ENCODE measurements around the gene APLP1. TPM values are rescaled to one million over a fixed set of nuclear protein-coding genes. Genes with fewer than 3 reads are reported as not detected.
"Not testable (repeated sequence)": the region's sequence is repeated elsewhere in the genome, so short reads cannot be mapped to it uniquely, and the experiment has no call there.

APLP1 gene
- total RNA-seq, 1 donor from 2014 or later = 25.7 TPM

- intact Hi-C loops (cut with micrococcal nuclease) = no loop called here
- ATAC-seq (no peak), DNase-seq (no peak)
Measured at GRCh38 chr19:35874392-35874930, 6.1 kb downstream of the APLP1 start.

DNA sequence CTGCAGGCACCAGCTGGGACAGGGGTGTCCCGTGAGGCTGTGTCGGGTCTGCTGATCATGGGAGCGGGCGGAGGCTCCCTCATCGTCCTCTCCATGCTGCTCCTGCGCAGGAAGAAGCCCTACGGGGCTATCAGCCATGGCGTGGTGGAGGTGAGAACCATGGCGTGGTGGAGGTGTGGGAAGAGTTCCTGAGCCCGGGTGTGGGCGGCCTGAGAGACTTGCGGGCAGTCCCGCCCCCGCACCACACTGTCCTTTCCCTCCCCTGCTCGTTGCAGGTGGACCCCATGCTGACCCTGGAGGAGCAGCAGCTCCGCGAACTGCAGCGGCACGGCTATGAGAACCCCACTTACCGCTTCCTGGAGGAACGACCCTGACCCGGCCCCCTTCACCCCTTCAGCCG is 10.7 kb downstream of the APLP1 start:
- intact Hi-C loops (cut with micrococcal nuclease) = no loop called here
- DNase-seq (no peak), ATAC-seq (no peak)

- peak; percentile 98 for ATAC-seq
- intact Hi-C loops (cut with micrococcal nuclease) = no loop called here
- DNase-seq = peak; percentile 96
Measured at GRCh38 chr19:35879770-35880317, 11.5 kb downstream of the APLP1 start.

GRCh38 chr19:35882114-35882832 is 13.9 kb downstream of the APLP1 start:
- DNase-seq = no peak
- peak; percentile 34 for ATAC-seq
- intact Hi-C loops (cut with micrococcal nuclease) = no loop called here

DNA sequence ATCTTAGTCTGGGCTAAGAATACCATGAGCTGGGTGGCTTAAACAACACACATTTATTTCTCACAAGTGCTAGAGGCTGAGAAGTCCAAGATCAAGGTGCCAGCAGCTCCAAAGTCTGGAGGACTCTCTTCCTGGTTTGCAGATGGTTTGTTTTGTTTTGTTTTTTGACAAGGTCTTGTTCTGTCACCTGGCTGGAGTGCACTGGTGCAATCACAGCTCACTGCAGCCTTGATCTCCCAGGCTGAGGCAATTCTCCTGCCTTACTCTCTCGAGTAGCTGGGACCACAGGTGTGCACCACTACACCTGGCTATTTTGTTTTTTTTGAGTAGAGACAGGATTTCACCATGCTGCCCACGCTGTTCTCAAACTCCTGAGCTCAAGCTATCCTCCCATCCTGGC is 15.5 kb downstream of the APLP1 start:
- intact Hi-C loops (cut with micrococcal nuclease) = no loop called here
- no peak for ATAC-seq

GRCh38 chr19:35885225-35885738 is 16.9 kb downstream of the APLP1 start:
- no peak for ATAC-seq
- intact Hi-C loops (cut with micrococcal nuclease) = no loop called here
- DNase-seq = no peak

More for the DNA sequence above, 15.5 kb downstream of the APLP1 start:
- DNase-seq = no peak

- ATAC-seq (no peak), DNase-seq (no peak)
- intact Hi-C loops (cut with micrococcal nuclease) = no loop called here
Measured at GRCh38 chr19:35885904-35886303, 17.5 kb downstream of the APLP1 start.

DNA sequence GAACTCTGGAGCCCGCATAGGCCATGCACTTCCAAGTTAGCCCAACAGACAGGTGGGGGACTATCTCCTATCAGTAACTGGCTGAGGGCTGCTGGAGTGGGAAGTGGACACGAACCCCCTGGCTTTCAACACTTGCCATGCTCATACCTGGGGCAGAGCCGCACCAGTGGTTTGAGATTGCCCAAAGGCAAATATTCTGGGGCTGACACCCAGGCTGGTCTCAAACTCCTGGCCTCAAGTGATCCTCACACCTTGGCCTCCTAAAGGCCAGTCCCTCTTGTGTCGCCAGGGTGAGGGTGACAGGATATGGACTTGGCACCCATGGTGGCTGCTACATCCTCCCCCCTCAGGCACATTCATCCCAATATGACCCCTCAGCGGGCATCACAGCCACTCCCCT is 18.8 kb downstream of the APLP1 start:
- no peak for ATAC-seq
- intact Hi-C loops (cut with micrococcal nuclease) = no loop called here
- no peak for DNase-seq

- ATAC-seq = no peak
- DNase-seq = no peak
- intact Hi-C loops (cut with micrococcal nuclease) = no loop called here
Measured at GRCh38 chr19:35888398-35888797, 20.0 kb downstream of the APLP1 start.

DNA sequence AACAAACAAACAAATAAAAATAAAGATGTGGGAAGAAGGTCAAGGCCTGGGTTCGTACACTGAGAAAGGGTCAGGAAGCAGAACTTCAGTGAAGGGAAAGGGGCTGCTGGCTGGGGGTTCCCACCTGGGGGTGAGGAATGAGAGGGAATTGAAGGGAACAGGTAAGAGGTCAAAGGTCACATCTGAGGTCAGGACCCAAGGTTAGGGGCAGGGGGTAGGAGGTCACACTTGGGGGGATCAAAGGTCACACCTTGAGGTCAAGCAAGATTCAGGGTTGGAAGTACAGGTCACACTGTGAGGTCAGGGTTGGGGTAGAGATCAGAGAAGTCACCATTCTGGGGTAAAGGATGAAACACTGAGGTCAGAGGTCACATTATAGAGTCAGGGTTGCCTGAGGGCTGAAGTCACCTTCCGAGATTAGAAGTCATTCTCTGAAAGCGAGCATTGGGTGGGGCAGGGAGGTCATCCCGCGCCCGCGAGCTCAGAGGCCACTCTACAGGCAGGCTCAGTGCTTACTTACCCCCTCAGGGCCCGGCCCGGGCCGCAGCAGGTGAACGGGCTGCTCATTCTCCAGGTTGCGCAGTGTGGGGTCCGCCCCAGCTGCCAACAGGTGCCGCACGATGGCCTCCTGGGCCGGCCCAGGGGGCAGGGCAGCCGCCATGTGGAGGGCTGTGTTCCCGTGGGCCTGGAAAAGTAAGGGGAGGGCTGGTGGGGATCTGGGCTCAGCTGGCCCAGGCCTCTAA is 21.2 kb downstream of the APLP1 start:
- ATAC-seq (no peak), DNase-seq (no peak)
- intact Hi-C loops (cut with micrococcal nuclease) = no loop called here

- intact Hi-C loops (cut with micrococcal nuclease) = no loop called here
- ATAC-seq (no peak), DNase-seq (no peak)
Measured at GRCh38 chr19:35890113-35890650, 21.8 kb downstream of the APLP1 start.

DNA sequence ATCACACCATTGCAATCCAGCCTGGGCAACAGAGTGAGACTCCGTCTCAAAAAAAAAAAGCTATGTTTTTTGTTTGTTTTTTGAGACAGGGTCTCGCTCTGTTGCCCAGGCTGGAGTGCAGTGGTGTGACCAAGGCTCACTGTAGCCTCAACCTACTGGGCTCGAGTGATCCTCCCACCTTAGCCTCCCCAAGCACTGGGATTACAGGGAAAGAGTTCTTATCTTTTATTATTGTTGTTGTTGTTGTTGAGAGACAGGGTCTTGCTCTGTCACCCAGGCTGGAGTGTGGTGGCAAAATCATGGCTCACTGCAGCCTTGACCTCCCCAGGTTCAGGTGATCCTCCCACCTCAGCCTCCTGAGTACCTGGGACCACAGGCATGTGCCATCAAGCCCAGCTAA is 23.4 kb downstream of the APLP1 start:
- DNase-seq; ATAC-seq; intact Hi-C loops (cut with micrococcal nuclease): not testable (repeated sequence)

- ATAC-seq = no peak
- intact Hi-C loops (cut with micrococcal nuclease) = no loop called here
- DNase-seq = no peak
Measured at GRCh38 chr19:35894342-35894741, 26.0 kb downstream of the APLP1 start.

GRCh38 chr19:35895911-35896642 is 27.7 kb downstream of the APLP1 start:
- intact Hi-C loops (cut with micrococcal nuclease) = no loop called here
- DNase-seq = no peak
- ATAC-seq = no peak

DNA sequence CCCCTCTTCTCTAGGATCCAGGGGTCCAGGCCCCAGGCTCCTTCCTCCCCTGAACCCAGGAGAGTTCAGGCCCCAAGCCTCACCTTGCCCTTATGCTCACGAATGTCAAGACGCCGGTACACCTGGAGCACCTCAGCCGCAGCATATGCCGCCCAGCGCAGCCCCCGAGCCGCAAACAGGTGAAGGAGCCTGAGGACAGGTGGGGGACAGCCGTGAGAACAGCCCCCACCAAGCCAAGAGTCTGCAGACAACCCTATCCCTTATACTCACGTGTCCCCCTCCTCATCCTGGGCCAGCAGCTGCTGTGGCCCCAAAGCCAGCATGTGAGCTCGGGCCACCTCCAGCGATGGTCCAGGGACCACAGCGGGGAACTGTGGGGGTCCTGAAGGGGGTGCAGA is 28.3 kb downstream of the APLP1 start:
- no peak for ATAC-seq
- no peak for DNase-seq
- intact Hi-C loops (cut with micrococcal nuclease) = no loop called here

DNA sequence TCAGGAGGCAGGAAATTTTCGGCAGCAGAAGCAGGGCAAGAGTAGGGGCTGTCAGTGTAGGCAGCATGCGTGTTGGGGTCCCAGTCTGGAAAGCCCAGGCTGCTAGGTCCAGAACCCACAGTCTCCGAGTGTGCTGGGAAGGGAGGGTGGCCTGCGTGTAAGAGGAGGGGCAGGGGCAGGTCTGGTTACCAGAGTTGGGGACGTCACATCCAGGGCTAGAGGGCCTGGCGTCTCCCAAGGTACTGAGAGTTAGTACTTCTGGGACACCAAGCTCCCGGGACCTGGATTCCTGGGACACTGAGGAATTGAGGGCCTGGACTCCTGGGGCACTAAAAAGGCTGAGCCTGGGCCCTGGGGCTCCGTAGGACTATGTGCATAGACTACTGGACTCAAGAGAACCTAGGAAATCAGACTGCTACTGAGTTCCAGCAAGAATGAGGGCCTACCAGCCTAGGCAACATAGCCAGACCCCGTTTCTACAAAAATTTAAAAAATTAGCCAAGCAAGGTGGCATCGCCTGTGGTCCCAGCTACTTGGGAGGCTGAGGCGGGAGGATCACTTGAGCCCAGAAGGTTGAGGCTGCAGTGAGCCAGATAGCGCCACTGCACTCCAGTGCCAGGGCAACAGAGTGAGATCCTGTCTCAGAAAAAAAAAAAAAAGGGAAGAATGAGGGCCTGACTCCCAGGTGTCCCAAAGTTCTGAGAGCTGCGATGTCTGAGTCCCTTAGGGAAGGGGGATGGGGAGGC is 29.5 kb downstream of the APLP1 start:
- DNase-seq (no peak), ATAC-seq (no peak)
- intact Hi-C loops (cut with micrococcal nuclease) = no loop called here

DNA sequence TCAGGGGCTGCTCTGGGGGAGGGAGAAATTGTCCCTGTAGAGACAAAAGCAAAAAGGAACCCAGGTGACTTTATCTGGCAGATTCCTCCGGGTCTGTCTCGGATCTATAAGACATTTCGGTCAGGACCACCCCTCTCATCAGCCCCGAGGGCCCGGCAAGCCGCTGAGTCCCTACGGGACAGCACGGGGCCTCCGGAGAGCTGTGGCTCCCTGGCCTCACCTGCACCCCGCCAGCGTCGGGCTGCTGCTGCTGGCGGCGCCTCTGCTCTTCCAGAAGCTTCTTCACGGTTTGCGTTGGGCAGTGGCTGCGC is 30.1 kb downstream of the APLP1 start:
- intact Hi-C loops (cut with micrococcal nuclease) = no loop called here
- DNase-seq (no peak), ATAC-seq (no peak)

DNA sequence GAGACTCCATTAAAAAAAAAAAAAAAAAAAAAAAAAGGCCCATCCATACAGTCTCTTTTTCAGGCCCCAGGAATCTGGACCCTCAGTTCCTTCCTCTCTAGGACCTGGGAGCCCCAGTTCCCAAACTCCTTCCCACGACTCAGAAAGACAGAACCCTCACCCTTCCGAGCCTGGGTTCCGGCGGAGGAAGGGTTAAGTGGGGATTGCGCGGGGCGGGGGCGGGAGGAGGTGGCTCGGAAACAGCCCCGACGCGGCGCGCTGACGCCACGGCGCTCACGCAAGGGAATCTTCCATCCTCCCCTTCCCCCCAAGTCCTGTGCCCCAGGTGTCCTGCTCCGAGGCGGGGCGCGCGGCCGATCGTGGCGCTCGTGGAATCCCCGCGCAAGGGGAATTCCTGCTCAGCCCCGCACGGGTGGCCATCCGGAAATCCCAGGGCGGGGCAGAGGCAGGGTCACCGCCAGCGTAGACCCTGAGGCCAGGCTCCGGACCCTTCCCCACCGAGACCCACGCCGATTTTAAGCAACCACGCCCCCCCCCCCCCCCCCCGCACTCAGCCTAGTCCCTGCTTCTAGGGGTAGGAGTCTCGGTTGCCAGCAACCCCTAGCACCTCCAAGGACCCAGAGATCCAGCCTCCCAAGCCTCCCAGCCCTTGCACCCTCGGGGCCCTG is 31.3 kb downstream of the APLP1 start:
- DNase-seq (peak; percentile 89), ATAC-seq (peak; percentile 90)
- intact Hi-C loops (cut with micrococcal nuclease) = no loop called here
